HG03108 (cell line): ENCODE data around the gene ADAMTS2.
"Not testable (repeated sequence)": the region's sequence is repeated elsewhere in the genome, so short reads cannot be mapped to it uniquely, and the experiment has no call there.

Experiments used
- ATAC-seq: cut with Tn5 transposase; IDR thresholded peaks from one replicate; pipeline ENCODE4 v1.9.1; 2021; ENCODE audit warnings: moderate library complexity; ENCODE audit not compliant: unreplicated experiment

ADAMTS2 gene

DNA sequence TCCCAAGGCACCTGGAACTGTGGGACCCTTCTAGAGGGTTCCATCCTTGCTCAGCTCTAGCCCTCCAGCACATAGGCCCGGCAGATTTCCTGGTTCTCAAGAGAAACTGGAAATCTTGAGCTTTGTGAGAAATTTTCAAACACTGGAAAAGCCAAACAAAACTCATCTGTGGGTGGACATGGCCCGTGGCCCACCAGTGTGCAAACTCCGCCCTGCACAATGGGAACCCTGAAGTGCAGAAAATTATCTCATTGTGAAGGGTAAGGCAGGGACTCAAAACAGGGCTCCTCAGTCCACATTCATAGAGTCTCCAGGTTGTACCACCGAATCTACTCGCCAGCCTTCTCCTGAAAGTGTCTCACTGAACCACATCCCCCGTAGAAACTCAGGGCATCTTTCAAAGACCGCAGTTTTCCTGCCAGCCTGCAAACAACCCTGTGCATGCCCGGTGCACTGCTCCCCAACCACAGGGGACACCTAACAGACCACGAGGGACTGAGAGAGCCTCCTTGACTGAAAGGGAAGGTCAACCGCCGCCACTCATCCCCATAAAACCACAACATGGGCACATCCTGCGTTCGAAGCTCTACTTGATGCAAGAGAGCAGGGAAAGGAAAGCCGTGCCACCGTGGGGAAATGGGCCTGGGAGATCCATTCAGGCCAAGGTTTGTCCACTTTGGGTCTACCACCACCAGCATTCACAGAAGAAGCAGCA, 18.1 kb downstream of the ADAMTS2 start:
- no peak for ATAC-seq

DNA sequence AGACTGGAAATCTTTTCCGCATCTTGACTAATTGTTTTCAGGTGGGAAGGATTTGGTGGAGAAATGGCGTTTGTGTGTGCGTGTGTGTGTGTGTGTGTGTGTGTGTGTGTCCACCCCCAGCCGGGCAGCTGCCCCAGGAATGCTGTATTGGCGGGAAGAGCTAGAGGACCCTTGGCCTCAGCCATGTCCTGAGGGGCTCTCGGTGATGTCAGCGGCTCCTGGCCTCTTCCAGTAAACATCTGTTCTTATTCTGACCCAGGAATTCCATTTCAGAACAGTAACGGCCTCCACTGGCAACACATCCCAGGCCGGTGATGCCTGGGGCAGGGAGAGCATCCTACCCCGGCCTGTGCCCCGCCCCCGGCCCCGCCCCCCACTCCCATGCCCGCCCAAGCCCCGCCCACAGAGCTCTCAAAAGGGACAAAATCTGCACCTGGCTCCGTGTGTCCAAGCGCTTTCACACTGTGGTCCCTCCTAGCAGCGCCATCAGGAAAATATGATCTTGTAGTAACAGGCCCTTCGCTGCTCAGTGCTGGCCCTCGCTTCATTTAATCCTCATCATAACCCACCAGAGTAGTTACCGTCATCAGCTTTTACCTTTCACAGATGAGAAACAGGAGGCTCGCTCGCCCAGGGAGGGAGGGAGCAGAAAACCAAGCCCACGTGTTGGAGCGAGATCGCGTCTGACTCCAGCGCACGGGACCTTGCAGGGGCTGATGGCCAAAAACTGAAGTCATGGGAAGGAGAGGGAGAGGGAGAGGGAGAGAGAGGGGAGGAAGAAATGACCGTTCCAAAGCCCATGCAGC, 18.9 kb downstream of the ADAMTS2 start:
- no peak for ATAC-seq

DNA sequence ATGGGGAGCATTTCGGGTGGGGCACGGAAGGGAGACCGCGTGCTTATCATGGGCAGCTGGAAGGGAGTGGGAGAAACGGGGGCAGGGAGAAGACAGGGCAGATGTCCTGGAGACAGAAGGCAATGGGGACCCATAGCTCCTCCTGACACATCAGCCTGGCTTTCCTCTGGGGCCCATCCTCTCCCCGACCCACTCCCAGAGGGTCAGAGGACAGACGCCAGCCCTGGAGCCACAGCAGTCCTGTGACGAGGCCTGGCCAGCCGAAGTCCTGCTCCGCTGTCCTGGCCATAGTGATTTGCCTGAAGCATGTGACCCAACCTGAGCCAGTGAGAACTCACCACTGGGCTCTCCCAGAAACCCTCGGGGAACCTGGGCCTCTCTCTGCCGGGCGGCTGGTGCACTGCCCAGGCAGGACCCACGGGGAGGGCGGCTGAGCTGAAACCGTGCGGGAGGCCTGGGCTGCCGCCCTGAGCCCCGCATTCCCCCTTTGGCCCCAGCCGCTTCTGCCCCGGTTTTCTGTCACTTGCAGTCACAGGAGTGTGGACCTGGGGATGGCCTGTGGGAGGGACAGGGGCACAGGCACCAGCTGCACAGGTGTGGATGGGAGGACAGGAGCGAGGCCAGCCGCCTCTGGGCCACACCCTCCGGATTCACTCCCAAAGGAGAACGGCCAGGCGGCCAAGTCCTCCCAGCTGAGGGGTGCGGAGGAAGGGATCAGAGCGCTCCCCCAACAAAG, 19.8 kb downstream of the ADAMTS2 start:
- ATAC-seq: no peak

GRCh38 chr5:179324760-179325295, 20.4 kb downstream of the ADAMTS2 start:
- no peak for ATAC-seq

DNA sequence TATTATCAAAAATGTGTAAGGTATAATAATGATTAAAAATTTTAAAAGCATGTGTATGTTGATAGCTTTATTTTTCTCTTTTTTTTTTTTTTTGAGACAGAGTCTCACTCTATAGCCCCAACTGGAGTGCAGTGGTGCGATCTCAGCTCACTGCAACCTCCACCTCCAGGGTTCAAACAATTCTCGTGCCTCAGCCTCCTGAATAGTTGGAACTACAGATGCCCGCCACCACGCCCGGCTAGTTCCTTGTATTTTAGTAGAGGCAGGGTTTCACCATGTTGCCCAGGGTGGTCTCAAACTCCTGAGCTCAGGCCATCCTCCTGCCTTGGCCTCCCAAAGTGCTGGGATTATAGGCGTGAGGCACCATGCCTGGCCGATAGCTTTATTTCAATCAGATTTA, 20.9 kb downstream of the ADAMTS2 start:
- not testable (repeated sequence) for ATAC-seq

GRCh38 chr5:179323026-179323870, 22.0 kb downstream of the ADAMTS2 start:
- no peak for ATAC-seq

DNA sequence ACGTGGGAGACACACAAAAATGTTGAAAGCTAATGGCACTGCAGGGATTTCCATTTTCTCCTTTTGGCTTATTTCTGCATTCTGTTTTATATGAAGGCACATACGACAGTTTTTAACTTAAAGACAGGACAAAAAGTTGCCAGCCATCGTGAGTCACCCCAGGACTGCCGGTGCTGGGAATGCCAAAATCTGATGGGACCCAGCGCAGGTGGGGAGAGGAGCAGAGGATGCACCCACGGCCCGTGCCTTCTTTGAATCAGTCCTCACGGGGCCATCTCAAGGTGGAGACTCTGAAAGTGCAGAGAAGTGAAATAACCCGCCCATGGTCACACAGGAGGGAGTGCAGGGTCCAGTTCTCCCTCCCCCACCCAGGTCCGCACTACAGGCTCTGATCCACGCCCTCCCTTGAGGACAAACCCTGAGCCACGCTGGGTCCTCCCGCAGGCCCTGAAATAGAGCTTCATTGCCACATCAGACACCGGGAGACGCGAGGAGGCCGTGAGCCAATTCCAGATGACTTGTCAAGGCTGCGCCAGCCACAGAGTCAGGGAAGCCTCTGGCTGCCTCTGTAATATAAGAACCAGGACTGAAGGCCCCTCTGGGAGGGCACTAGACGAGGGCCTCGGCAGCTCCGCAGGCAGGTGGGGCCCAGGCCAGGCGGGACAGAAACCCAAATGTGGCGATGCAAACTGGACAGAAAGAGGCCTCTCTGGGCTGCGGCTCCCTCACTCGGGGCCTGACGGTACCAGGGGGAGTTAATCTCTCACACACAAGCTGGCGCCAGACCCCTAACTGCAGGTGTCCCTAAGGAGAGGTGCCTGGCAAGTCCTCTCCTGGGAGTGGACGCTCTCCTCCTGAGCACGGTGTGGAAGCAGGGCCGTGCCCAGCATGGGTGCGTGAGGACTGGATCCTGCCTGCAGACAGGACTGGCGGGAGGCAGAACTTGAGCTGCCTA, 22.9 kb downstream of the ADAMTS2 start:
- no peak for ATAC-seq

DNA sequence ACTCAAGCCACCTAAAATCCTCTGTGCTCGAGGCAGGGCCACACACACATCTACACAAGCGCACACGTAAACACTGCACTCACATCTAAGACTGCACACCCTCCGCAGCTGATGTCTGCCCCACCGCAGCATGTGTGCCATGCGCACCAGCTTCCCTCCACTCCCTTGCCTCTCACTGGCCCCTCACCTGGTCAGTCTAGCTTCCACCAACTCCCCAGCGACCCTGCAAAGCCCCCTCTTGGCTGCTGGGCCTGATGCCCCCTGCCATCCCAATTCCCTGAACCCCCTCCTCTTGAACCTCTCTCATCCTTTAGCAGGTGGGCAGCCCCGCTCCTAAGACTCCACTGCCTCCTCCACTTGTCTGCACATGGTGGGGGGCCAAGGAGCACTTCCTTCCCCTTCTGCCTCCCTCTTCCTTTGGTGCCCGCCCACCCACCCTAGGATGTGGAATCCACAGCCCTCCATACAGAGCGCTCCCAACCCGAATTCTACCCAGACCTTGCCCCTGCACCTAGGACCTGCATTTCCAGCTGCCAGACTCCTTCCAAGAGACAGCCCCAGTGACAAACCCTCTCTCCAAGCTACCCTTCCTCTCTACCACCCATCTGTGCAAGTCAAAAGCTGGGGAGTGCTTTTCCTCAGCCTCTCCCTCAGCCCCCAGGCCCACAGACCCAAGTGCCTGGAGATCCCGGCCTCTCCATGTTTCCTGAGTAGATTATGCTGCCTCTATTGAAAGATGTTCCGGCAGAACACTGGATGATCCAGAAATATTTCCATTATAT, 23.9 kb downstream of the ADAMTS2 start:
- no peak for ATAC-seq

GRCh38 chr5:179319741-179320281, 25.4 kb downstream of the ADAMTS2 start:
- ATAC-seq: no peak

- ATAC-seq: no peak
These were observed 26.1 kb downstream of the ADAMTS2 start for GRCh38 chr5:179319123-179319522.

- ATAC-seq: no peak
These were observed 26.9 kb downstream of the ADAMTS2 start for GRCh38 chr5:179318221-179318955.

DNA sequence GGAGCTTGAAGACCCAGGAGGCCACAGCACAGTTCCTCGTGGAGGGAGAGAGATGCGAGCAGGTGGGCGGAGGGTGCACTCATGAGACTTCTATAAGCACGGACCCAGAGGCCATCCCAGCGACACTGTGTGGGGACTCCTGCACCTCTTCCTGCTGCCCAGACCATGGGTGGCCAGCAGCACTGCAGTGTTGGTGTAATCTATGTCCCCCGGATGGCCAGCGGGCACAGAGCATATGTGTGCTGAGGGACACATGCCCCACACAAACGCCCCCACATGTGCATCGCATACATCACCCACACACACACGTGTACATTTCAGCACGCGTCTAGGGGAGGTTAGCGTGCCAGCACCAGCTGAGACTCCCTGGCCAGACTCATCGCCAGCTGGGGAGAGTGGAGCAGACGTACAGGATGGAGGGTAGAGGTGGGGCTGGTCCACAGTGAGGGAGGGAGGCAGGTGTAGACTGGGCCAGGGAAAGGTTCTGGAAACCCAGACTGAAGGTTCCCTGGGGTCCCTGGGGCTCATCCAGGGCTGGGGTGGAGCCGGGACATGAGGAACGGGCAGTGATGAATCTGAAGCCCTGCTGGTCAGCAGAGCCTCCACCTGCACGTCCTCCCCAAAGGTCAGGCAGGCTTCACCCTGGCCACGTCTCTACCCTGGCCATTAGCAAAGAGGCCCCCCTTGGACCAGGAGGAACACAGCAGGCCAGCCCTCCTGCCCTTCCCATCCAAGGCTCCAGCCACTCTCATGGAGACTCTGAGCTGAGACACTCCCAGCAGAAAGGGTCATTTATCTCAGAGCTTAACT, 27.6 kb downstream of the ADAMTS2 start:
- ATAC-seq: no peak

DNA sequence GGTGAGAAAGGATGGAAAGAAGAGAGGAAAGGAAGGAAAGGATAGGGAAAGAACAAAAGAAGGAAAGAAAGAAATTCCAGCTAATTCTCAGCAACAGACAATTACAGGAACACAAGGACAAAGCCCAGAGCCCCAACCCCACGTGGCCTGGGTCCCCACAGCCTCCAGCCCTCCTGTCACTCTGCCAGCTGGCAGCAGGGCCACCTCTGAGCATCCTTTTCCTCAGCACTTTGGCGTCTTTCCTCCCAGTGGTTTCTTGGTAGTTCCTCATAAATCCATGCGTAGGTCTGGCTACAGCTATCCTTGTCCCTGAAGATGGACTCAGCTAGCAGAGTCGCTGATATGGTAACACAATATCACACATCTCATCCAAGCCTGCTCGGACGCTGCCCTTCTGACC, 28.3 kb downstream of the ADAMTS2 start:
- no peak for ATAC-seq

- no peak for ATAC-seq
These were observed 29.1 kb downstream of the ADAMTS2 start for GRCh38 chr5:179316111-179316551.

GRCh38 chr5:179315356-179315890, 29.8 kb downstream of the ADAMTS2 start:
- ATAC-seq: no peak

GRCh38 chr5:179314606-179315355, 30.5 kb downstream of the ADAMTS2 start:
- ATAC-seq: no peak
